ENCODE data around the gene NOP10.

GRCh38 chr15:34348735-34349300, 5.9 kb upstream of the NOP10 start:
- TF ChIP-seq CTCF (conservative IDR thresholded peaks at IDR 0.05) (no peak), EZH2 (IDR thresholded peaks at IDR 0.05; ENCODE audit: low read depth) (no peak)

Measured in PC-9 (cell line).